A549 (cell line): ENCODE measurements around the gene RNF4.

Experiments used
- CBX2 ChIP-seq: fragments of 200-600 bp; sonication (generic); IDR thresholded peaks from 2 replicates; pipeline ENCODE4 v1.6.1; 2016; ENCODE audit warnings: low read depth, mild to moderate bottlenecking, borderline replicate concordance
- CTCF ChIP-seq: fragments of >200 bp; sonication (Bioruptor Twin); formaldehyde crosslinking; IDR thresholded peaks from 3 replicates; pipeline ENCODE4 v1.5.1; 2016
- MAZ ChIP-seq: fragments of 150-350 bp; IDR thresholded peaks from 2 replicates; pipeline ENCODE4 v1.6.1; 2014; ENCODE audit warnings: antibody characterized with exemption, low read depth, low read length, borderline replicate concordance
- MYC ChIP-seq: IDR thresholded peaks from 2 replicates; pipeline ENCODE4 v1.6.1; 2012; ENCODE audit warnings: mild to moderate bottlenecking, inconsistent platforms, low read length, improper control_type of control experiment, borderline replicate concordance
- POLR2A ChIP-seq: IDR thresholded peaks from 2 replicates; pipeline ENCODE4 v1.6.1; 2012; ENCODE audit warnings: mild to moderate bottlenecking, low read length
- ZC3H11A ChIP-seq: fragments of 450-650 bp; IDR thresholded peaks from 2 replicates; pipeline ENCODE4 v1.6.1; 2014; ENCODE audit warnings: antibody characterized with exemption, mild to moderate bottlenecking

GRCh38 chr4:2437475-2438215, 31.3 kb upstream of the RNF4 start:
- TF ChIP-seq CTCF (no peak), MYC (no peak), MAZ (no peak), POLR2A (no peak), CBX2 (no peak), ZC3H11A (no peak)
